ENCODE results near the gene PTPRD.

PTPRD gene

DNA sequence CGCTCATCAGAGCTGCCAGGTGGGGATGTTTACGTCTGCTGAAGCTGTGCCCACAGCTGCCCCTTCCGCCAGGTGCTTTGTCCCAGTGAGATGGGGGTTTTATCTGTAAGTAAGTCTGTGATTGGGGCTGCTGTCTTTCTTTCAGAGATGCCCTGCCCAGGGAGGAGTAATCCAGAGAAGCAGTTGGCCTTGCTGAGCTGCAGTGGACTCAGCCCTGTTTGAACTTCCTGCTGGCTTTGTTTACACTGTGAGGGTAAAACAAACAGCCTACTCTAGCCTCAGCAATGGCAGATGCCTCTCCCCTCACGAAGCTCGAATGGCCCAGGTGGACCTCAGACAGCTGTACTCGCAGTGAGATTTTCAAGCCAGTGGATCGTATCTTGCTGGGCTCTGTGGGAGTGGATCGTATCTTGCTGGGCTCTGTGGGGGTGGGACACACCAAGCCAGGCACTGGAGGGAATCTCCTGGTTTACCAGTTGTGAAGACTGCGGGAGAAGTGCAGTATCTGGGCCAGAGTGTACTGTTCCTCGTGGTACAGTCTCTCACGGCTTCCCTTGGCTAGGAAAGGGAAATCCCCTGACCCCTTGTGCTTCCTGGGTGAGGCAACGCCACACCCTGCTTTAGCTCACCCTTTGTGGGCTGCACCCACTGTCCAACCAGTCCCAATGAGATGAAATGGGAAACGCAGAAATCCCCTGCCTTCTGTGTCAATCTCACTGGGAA, 2283.1 kb downstream of the PTPRD start:
- no peak for DNase-seq (ENCODE audit: low read depth in 2 of 2, low spot score in 1 of 2)

DNA sequence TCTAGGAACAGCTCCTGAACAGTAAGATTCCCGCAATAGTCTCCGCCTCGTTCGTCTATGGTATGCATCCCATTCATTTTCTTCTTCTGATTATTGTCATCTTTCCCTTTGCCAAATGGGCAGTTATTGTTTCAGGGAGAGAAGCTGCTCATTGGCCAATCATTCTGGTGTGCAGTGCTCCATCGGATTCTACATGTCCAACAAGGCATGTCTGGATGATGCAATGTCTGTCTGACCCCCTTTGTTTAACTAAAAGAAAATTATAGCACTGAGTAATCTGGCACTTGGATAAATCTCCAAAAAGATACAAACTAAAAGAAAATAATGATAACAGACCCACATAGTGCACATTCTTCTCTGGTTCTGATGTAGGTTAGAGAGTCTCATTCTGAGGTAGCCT, 2297.6 kb downstream of the PTPRD start:
- DNase-seq (ENCODE audit: low read depth in 2 of 2, low spot score in 1 of 2), result no peak

DNA sequence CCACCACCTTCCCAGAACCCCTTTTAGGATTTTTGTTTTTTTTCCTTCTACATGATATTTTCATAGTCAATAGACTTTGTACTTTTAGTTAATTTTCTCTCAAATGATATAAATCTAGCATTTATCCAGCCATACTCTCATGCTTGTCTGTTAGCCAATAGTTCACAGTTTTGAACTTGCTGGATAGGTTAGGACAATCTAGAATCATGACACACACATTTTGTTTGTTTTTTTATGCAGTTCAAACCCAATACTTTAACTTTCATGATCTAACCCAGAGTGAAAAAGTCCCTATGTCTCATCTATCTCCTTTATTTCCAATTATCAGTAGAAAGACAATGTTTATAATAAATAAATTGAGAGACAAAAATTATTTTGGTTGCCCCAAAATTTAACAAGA, 2303.5 kb downstream of the PTPRD start:
- DNase-seq (ENCODE audit: low read depth in 2 of 2, low spot score in 1 of 2), result no peak

DNA sequence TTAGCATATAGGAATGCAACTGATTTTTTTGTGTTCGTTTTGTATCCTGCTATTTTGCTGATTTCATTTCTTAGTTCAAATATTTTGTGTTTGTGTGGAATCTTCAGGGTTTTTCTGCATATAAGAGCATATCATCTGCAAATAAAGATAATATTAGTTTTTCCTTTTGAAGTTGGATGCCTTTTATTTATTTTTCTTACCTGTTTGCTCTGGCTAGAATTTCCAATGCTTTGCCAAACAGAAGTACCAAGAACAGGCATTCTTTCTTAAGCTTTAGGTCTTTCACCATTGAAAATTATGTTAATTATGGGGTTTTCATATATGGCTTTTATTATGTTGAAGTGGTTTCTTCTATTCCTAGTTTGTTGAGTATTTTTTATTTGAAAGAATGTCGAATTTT, 2308.1 kb downstream of the PTPRD start:
- no peak for DNase-seq (ENCODE audit: low read depth in 2 of 2, low spot score in 1 of 2)

DNA sequence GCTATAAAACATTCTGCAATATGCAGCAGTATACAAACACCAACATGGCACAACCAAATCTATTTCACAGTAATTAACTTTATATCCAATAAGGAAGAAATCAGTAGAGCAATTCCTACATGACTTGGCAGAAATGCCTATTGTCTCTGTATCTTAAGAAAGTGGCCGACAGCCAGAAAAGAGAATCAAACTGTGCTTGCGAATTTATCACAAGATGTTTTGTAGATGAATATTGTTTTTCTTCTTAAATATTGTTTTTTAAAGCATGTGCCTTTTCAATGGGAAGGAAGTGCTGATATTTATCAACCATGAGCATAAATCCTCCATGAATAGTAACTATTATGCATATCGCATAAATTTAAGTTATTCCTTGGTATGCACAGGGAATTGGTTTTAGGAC, 2311.5 kb downstream of the PTPRD start:
- no peak for DNase-seq (ENCODE audit: low read depth in 2 of 2, low spot score in 1 of 2)

DNA sequence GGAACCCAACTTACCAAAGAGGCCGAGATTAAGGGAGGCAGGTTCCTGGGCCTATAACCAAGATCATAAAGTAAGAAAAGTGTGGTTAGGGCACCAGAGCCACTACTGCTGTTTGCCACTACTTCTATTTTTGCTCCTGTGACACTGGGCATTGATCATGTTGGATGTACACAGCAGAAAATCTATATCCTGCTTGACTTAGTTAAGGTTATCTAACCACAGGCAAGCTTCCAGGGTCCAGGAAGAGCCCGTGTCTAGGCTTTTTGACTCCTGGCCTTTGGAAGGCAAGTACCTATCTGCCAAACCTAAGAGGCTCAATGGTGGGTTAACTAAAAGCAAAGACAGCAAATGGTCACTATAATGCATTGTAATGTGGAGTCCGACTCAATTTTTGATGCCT, 2315.8 kb downstream of the PTPRD start:
- no peak for DNase-seq (ENCODE audit: low read depth in 2 of 2, low spot score in 1 of 2)

DNA sequence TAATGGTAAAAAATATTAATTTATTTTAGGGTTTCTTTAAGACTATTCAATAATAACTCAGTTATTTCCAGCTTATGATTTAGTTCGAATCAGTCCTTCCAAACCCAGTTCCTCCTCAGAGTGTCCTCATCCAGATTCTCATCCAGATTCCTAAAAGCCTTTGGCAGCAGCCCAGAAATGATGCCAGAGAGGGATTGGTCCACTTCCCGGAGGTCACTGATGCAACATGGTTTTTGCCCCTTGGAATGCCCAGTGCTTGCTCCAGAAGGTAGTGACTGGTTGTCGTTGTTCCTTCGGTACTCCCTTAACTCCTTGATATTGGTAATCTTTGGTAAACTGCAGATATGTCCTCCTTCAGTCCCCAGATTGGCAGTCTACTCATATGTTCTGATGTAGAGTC, 2320.1 kb downstream of the PTPRD start:
- no peak for DNase-seq (ENCODE audit: low read depth in 2 of 2, low spot score in 1 of 2)

DNA sequence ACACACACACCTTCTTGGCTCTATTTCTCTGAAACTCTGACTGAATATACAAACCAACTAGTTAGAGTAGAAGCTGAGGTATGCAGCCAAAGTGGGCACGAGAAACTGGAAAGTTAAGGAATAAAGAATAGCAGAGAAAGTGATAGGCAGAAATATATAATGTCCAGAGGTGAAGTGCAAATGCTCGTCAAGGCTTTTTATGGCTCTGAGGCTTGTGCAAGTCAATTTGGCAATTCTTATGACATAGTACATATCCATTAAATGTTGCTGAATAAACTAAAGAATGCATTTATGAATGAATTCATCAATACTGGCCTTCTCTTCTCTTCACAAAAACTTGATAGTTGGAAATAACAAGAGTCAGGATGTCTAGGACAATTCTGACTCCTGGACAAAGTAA, 2323.1 kb downstream of the PTPRD start:
- DNase-seq (ENCODE audit: low read depth in 2 of 2, low spot score in 1 of 2), result no peak

DNA sequence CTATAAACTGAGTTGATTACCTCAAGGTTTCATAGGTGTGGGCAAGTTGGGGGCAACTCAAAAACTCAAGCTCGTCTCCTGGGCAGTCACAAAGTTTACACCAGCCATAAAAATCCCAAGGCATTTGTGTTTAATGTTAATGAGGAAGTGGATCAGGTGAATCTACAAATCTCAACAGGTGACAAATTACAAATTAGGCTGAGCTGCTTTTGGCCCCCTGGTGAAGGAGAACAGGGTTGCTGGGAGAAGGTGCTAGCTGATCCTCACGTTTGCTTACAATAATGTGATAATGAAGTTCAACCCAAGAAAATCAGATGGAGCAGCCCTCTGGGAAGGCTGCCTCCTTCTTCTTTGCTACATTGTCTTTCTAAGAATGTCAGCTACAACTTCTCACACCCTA, 2324.8 kb downstream of the PTPRD start:
- DNase-seq (ENCODE audit: low read depth in 2 of 2, low spot score in 1 of 2), result no peak

DNA sequence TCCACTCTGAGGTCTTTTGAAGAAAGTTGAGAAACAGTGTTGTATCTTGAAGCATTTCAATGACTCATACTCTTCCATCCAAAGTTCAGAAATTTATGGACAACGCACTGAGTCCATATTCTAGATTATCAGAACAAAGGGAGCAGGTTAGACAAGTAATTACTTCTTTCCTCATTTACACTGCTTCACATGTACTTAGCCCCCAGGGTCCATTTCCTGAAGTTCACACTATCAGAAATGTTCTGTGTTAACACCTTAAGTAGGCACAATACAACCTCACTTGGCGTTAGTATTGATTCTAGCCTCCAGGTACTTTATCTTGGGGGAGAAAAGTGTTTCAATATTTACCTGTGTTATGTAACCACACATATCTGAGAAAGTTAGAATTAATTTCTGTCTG, 2325.3 kb downstream of the PTPRD start:
- no peak for DNase-seq (ENCODE audit: low read depth in 2 of 2, low spot score in 1 of 2)

DNA sequence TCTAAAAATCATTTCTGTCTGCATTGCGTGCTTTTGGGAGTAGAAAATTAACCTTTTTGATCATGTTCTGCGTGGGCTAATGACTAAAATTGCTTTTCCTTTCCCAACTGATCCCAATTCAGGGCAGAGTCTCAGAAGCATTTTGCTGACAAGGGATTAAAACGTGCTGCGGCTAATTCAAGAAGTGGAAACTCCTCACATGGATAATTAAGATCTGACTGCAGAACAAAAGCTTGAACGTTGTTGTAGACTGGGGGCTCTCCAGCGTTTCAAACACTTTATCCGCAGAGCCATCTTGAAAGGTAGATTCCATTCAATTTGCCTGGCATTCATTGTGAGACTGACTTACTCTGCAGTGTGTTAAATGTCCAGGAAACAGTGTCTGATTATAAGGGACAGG, 2327.9 kb downstream of the PTPRD start:
- no peak for DNase-seq (ENCODE audit: low read depth in 2 of 2, low spot score in 1 of 2)

DNA sequence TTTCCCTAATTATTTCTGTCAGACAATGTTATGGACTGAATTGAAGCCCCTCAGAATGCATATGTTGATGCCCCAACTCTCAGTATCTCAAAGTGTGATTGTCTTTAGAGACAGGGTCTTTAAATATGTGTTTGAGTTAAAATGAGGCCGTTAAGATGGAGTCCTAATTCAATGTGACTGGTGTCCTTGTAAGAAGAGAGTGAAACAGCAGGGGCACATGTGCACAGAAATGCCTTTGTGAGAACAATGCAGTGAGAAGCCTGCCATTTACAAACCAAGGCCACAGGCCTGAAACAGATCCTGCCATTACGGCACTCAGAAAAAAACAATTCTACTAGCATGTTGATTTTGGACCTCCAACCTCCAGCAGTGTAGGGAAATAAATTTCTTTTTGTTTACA, 2330.3 kb downstream of the PTPRD start:
- no peak for DNase-seq (ENCODE audit: low read depth in 2 of 2, low spot score in 1 of 2)

DNA sequence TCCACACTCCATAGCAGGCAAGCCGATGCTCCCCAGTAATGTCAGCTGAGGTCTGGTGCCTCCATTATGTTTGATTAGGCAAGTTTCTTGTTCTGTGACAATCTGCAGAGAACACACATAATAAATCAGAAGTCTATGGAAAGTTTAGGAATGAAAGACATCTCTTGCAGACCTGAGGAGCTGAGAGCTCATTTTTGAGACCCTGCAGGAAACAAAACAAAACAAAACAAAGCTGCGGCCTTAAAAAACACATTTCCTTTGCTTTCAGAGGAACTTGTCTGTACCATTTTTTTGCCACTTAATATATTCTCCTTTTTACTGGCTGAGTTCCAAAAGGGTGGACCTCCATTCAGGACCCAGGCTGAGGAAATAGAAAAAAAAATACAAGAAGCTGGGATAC, 2332.0 kb downstream of the PTPRD start:
- no peak for DNase-seq (ENCODE audit: low read depth in 2 of 2, low spot score in 1 of 2)

DNA sequence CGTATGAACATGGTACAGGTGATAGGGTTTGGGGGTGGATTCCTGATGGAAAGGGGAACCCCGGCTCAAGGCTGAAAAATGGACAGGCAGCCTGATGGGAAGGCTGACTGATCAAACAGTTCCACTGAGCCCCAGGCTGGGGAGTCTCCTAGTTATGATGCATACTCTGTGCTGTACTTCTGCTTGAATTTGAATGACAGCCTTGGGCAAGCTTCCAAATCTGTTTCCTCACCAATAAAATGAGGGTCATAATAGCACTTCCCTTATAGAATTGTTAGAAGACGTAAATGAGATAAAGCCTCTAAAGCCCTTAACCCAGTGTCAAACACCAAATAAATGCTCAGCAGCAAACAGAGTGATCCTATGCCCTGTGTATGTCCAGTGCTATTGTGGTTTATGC, 2334.8 kb downstream of the PTPRD start:
- no peak for DNase-seq (ENCODE audit: low read depth in 2 of 2, low spot score in 1 of 2)

DNA sequence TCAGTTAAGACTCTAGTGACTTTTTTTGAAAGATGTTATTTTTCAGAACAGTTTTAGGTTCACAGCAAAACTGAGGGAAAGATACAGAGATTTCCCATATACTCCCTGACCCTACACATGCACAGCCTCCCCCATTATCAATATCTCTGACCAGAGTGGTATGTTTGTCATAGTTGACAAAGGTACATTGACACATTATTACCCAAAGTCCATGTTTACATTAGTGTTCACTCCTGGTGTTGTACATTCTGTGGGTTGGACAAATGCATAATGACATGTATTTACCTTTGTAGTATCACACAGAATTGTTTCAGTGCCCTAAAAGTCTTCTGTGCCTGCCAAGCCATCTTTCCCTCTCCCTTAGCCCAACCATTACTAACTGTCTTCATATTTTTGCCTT, 2342.6 kb downstream of the PTPRD start:
- DNase-seq (ENCODE audit: low read depth in 2 of 2, low spot score in 1 of 2), result no peak

DNA sequence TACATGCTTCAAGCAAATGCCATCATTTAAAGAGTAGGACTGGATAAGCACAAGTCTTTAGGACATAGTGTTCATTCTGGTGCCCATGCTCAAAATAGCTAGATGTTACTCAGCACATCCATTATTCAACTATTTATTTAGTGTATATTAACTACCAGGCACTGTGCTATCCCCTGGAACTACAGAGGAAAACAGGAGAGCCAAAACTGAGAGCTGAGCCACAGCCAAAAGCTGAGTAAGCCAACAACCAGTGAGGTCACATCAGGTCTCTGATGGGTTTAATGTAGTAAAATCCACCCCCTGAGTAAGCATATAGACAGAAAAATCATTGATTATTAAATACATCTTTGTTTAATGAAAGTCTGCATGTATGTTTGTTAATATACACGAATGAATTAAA, 2343.9 kb downstream of the PTPRD start:
- no peak for DNase-seq (ENCODE audit: low read depth in 2 of 2, low spot score in 1 of 2)

DNA sequence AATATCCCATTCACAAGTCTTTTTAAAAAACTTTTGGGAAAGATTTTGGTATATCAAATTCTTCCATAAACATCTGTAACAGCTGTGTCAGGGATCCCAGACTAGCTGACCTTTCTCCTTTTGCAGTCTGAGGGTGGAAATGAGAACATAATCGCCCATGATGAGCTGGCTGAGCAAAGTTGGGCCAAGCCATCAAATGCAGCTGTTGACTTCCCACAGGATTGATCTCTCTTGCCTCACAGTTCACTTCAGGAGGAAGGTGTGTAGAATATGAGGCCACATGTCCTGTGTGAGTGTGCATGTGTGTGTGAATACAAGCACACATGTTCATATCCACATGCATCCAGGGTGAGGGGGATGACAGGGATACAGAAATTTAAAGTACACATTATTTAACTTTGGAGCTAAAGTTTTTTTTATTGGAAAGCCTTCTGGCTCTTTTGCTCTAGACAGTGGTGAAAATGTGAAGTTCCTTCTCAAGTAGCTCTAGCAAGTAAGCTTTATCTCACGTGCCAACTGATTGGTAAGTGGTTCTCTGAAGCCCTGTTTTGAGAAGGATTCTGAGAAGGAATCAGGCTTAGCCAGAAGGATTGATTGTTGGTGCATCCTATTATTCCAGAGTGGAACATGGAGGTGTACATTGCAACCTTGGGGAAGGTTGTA, 2344.5 kb downstream of the PTPRD start:
- no peak for DNase-seq (ENCODE audit: low read depth in 2 of 2, low spot score in 1 of 2)

DNA sequence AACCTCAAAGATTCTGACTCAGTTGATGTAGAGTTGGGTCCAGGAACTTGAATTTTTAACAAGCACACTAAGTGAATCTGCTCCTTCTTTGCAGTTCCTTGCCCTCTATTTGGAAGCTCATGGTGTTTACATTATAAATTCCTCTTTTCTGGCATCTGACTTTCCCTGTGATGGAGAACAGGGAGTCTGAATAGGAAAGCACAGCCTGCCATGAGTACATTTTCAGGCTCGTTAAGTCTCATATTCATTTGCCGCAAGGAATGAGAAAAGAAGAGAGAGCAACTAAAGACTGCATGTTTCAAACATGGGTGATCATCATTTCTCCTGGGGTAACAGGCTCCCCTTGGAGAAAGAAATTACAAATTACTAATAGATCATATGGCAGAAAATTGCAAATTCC, 2345.2 kb downstream of the PTPRD start:
- DNase-seq (ENCODE audit: low read depth in 2 of 2, low spot score in 1 of 2), result no peak

DNA sequence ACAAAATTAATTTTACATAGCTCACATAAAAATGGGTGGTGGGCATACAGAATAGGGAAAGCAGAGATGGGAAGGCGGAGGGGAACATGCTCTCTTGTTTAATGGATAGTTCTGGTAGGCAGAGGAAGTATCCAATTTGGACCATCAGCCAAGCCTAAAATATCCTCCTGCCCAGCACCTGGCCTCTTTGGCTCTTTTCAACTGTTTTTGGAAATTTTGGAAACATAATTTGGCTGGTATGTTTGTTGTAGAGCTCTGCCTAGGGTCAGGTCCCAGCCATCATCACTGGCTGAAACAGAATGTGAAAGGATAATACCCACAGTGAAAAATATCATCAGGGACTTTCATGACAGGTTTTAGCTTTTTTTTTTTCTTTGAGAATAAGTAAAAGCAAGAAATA, 2345.9 kb downstream of the PTPRD start:
- DNase-seq (ENCODE audit: low read depth in 2 of 2, low spot score in 1 of 2), result no peak

DNA sequence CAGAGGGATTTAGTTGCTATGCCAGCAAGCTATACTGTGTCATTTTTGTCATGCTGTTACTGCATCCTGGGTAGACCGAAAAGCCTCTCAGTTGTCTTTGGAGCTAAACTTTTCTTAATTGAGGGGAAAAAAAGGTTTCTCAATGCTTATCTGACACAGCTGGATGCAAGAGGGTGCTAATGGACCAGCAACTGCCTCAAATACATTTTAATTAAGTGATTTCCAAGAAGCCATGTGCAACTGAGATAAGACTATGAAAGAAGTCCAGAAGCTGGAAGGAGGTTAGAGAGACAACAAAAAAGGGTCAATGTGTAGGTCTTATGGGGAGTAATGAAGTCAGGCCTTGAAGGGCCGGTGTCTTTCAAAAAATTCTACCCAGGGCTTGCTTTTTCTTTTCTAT, 2347.5 kb downstream of the PTPRD start:
- no peak for DNase-seq (ENCODE audit: low read depth in 2 of 2, low spot score in 1 of 2)

Data from stimulated activated CD8-positive, alpha-beta memory T cell treated with anti-CD3 and anti-CD28 coated beads, Interleukin-4, amount 100 ng/mL, for 1 hour (primary cell).